HEK293 (cell line): Measurements from ENCODE around the gene C3orf52.
A peak's percentile ranks its signal among the peaks of the same experiment; 100 is the strongest.

Source experiments
- CTCF ChIA-PET: fragments of 350-600 bp; formaldehyde crosslinking; extraction: SDS; loops from one replicate; lab custom pipeline; 2021; ENCODE audit warnings: antibody characterized with exemption; lab: Yijun Ruan, JAX
- POLR2A ChIA-PET: fragments of 300-600 bp; formaldehyde crosslinking; extraction: SDS; loops from one replicate; lab custom pipeline; 2020; ENCODE audit warnings: antibody characterized with exemption, inconsistent platforms; lab: Yijun Ruan, JAX
- H3K27ac ChIP-seq: fragments of 200-500 bp; sonication (Bioruptor generic); 2 replicates; pipeline ENCODE4 v1.5.1; 2014; ENCODE audit warnings: low read depth, low read length, control low read depth, inconsistent platforms; ENCODE audit errors: extremely low read depth
- H3K36me3 ChIP-seq, 2 experiments: fragments of 200-500 bp in 1 of 2; sonication (Bioruptor generic) in 1 of 2; 1 replicate in 1 of 2; 2 replicates in 1 of 2; pipeline ENCODE4 v1.5.1; 2014 to 2017; ENCODE audit warnings: inconsistent platforms in 2 of 2, low read length in 2 of 2; ENCODE audit not compliant: control insufficient read depth in 2 of 2, insufficient read depth in 1 of 2
- H3K4me1 ChIP-seq: fragments of 200-500 bp; sonication (Bioruptor generic); 2 replicates; pipeline ENCODE4 v1.5.1; 2014; ENCODE audit warnings: mild to moderate bottlenecking, low read length, inconsistent platforms; ENCODE audit not compliant: control insufficient read depth, insufficient read depth
- H3K4me3 ChIP-seq: 2 replicates; pipeline ENCODE4 v1.5.1; 2011; ENCODE audit warnings: low read depth, mild to moderate bottlenecking, control low read depth, low read length, moderate library complexity
- H3K9me3 ChIP-seq: fragments of 200-500 bp; sonication (Bioruptor generic); 2 replicates; pipeline ENCODE4 v1.5.1; 2014; ENCODE audit warnings: low read depth, low read length, inconsistent platforms; ENCODE audit not compliant: control insufficient read depth, insufficient read depth
- FEZF1 ChIP-seq: fragments of 450-650 bp; formaldehyde crosslinking; IDR thresholded peaks from 2 replicates; pipeline ENCODE4 v1.5.1; 2016; ENCODE audit warnings: missing biosample characterization, missing genetic modification characterization
- HOXA7 ChIP-seq: sonication (generic); formaldehyde crosslinking; IDR thresholded peaks from 2 replicates; pipeline ENCODE4 v1.8.1; 2022; ENCODE audit warnings: missing genetic modification reagents, borderline replicate concordance
- OSR2 ChIP-seq: fragments of 450-650 bp; formaldehyde crosslinking; IDR thresholded peaks from 2 replicates; pipeline ENCODE4 v1.5.1; 2016; ENCODE audit warnings: missing biosample characterization, missing genetic modification characterization
- PRDM10 ChIP-seq: fragments of 450-650 bp; formaldehyde crosslinking; IDR thresholded peaks from 2 replicates; pipeline ENCODE4 v1.5.1; 2016; ENCODE audit warnings: missing biosample characterization, missing genetic modification characterization
- PRDM6 ChIP-seq: fragments of 450-650 bp; formaldehyde crosslinking; IDR thresholded peaks from 2 replicates; pipeline ENCODE4 v1.5.1; 2017; ENCODE audit warnings: missing biosample characterization, missing genetic modification characterization
- SALL2 ChIP-seq: fragments of 450-650 bp; formaldehyde crosslinking; IDR thresholded peaks from 2 replicates; pipeline ENCODE4 v1.5.0; 2017; ENCODE audit warnings: missing biosample characterization, mild to moderate bottlenecking, missing genetic modification characterization, borderline replicate concordance
- SP7 ChIP-seq: fragments of 450-650 bp; formaldehyde crosslinking; IDR thresholded peaks from 2 replicates; pipeline ENCODE4 v1.5.1; 2016; ENCODE audit warnings: missing biosample characterization, missing genetic modification characterization
- TRIM28 ChIP-seq: IDR thresholded peaks from 2 replicates; pipeline ENCODE4 v1.6.1; 2011; ENCODE audit warnings: low read length, control low read depth, borderline replicate concordance
- WT1 ChIP-seq: fragments of 450-650 bp; formaldehyde crosslinking; IDR thresholded peaks from 2 replicates; pipeline ENCODE4 v1.5.1; 2016; ENCODE audit warnings: missing biosample characterization, missing genetic modification characterization
- ZBTB44 ChIP-seq: fragments of 450-650 bp; IDR thresholded peaks from 2 replicates; pipeline ENCODE4 v1.5.1; 2018; ENCODE audit warnings: missing biosample characterization, mild to moderate bottlenecking, missing genetic modification characterization
- ZBTB49 ChIP-seq: fragments of 450-650 bp; formaldehyde crosslinking; IDR thresholded peaks from 2 replicates; pipeline ENCODE4 v1.5.1; 2016; ENCODE audit warnings: missing biosample characterization, missing genetic modification characterization, low read depth
- ZFHX2 ChIP-seq: fragments of 450-650 bp; formaldehyde crosslinking; conservative IDR thresholded peaks from 2 replicates; pipeline ENCODE4 v1.5.1; 2016; ENCODE audit warnings: missing biosample characterization, missing genetic modification characterization
- ZNF121 ChIP-seq: fragments of 450-650 bp; formaldehyde crosslinking; IDR thresholded peaks from 2 replicates; pipeline ENCODE4 v1.5.1; 2016; ENCODE audit warnings: missing biosample characterization, missing genetic modification characterization
- ZNF221 ChIP-seq: fragments of 450-650 bp; formaldehyde crosslinking; IDR thresholded peaks from 2 replicates; pipeline ENCODE4 v1.5.1; 2017; ENCODE audit warnings: missing biosample characterization, missing genetic modification characterization, borderline replicate concordance
- ZNF549 ChIP-seq: fragments of 450-650 bp; IDR thresholded peaks from 2 replicates; pipeline ENCODE4 v1.5.1; 2018; ENCODE audit warnings: missing biosample characterization, missing genetic modification characterization, mild to moderate bottlenecking, inconsistent platforms, moderate library complexity
- ZNF560 ChIP-seq: fragments of 450-650 bp; formaldehyde crosslinking; IDR thresholded peaks from 2 replicates; pipeline ENCODE4 v1.5.1; 2017; ENCODE audit warnings: missing biosample characterization, missing genetic modification characterization, borderline replicate concordance
- ZNF654 ChIP-seq: fragments of 450-650 bp; formaldehyde crosslinking; IDR thresholded peaks from 2 replicates; pipeline ENCODE4 v1.5.1; 2016; ENCODE audit warnings: low read depth, missing biosample characterization, missing genetic modification characterization
- ZNF76 ChIP-seq: fragments of 450-650 bp; formaldehyde crosslinking; IDR thresholded peaks from 2 replicates; pipeline ENCODE4; 2016; ENCODE audit warnings: low read depth, missing biosample characterization, missing genetic modification characterization, borderline replicate concordance
- ZNF776 ChIP-seq: fragments of 450-650 bp; formaldehyde crosslinking; IDR thresholded peaks from 2 replicates; pipeline ENCODE4 v1.5.0; 2017; ENCODE audit warnings: missing biosample characterization, missing genetic modification characterization, borderline replicate concordance
- ZNF843 ChIP-seq: fragments of 450-650 bp; formaldehyde crosslinking; IDR thresholded peaks from 2 replicates; pipeline ENCODE4 v1.5.1; 2016; ENCODE audit warnings: missing biosample characterization, missing genetic modification characterization
- ZXDB ChIP-seq: fragments of 450-650 bp; formaldehyde crosslinking; IDR thresholded peaks from 2 replicates; pipeline ENCODE4 v1.5.1; 2016; ENCODE audit warnings: missing biosample characterization, missing genetic modification characterization

C3orf52 gene

GRCh38 chr3:112095731-112096130 lies 9.5 kb downstream of the C3orf52 start (continued):
- TF ChIP-seq ZNF221 (tag by site-specific recombination) (no peak), ZNF121 (tag by site-specific recombination) (no peak), ZNF843 (tag by site-specific recombination) (no peak), WT1 (tag by site-specific recombination) (no peak)

GRCh38 chr3:112096176-112096575 lies 10.0 kb downstream of the C3orf52 start:
- no peak overlapping the region for H3K4me3 ChIP-seq
- TF ChIP-seq FEZF1, result peak; percentile 49
- no peak for TF ChIP-seq SALL2 (tag by site-specific recombination)
- no peak for TF ChIP-seq HOXA7 (CRISPR knock-in tag)
- TF ChIP-seq OSR2 (tag by site-specific recombination), result peak; percentile 12; the same call in 1 of the 2 replicates
- TF ChIP-seq ZNF549 (tag by site-specific recombination), result peak; percentile 100
- no peak for TF ChIP-seq ZNF654
- 0 out of 2 replicates have a peak, but pooled peaks have one; percentile 14 for TF ChIP-seq PRDM6 (tag by site-specific recombination)
- TF ChIP-seq ZNF76, result no peak
- no peak for TF ChIP-seq ZNF776 (tag by site-specific recombination)
- peak; percentile 46; the same call in 1 of the 2 replicates for TF ChIP-seq SP7
- TF ChIP-seq PRDM10 (tag by site-specific recombination), result peak; percentile 66
- TF ChIP-seq ZNF560 (tag by site-specific recombination), result no peak
- TF ChIP-seq ZXDB (tag by site-specific recombination), result peak; percentile 46; the same call in 1 of the 2 replicates
- TF ChIP-seq ZFHX2 (tag by site-specific recombination), result no peak
- TF ChIP-seq ZBTB49 (tag by site-specific recombination), result no peak
- TF ChIP-seq ZBTB44, result peak; percentile 59
- peak; percentile 72; the same call in 1 of the 2 replicates for TF ChIP-seq TRIM28
- TF ChIP-seq ZNF843 (tag by site-specific recombination), result peak; percentile 61; the same call in 1 of the 2 replicates
- POLR2A ChIA-PET, result no interaction called here
- peaks cover 4 to 12% of the 10 kb centered on the region in 2 experiments; a peak in 2 of 3 replicates for H3K36me3 ChIP-seq
- peaks cover 14% of the 10 kb centered on the region; the same call in 1 of the 2 replicates for H3K4me1 ChIP-seq
- CTCF ChIA-PET, result interaction anchor here (0.9 kb wide), 1 partner anchor 16 kb away, joined by 6 read pairs; no protein-coding TSS in a partner anchor
- H3K9me3 ChIP-seq, result no peaks in the 10 kb centered on the region
- H3K27ac ChIP-seq, result no peak overlapping the region
